ENCODE data around the gene PSG1. TPM values are rescaled to one million over a fixed set of nuclear protein-coding genes. Genes with fewer than 3 reads are reported as not detected.
"Not testable (repeated sequence)": the region's sequence is repeated elsewhere in the genome, so short reads cannot be mapped to it uniquely, and the experiment has no call there.

Gene PSG1
- total RNA-seq, result not detected

GRCh38 chr19:42879613-42880012 lies at the start of gene PSG1:
Gene PSG1 (minus strand): TSS chr19:42879713. CDS start chr19:42879581, 132 bp downstream.
- POLR2A ChIA-PET, result no interaction called here
- no peaks in the 10 kb centered on the region for H3K9me3 Mint-ChIP-seq

GRCh38 chr19:42928896-42929295 lies 49.4 kb upstream of the PSG1 start:
- ATAC-seq (ENCODE audit: low read depth), result no peak
- Mint-ChIP-seq H3K4me1 (no peaks in the 10 kb centered on the region), H3K27me3 (peaks cover 6% of the 10 kb centered on the region), H3K27ac (no peak overlapping the region), H3K36me3 (no peaks in the 10 kb centered on the region), H3K4me3 (no peak overlapping the region), H3K9me3 (no peaks in the 10 kb centered on the region)
- POLR2A ChIA-PET, result no interaction called here
- DNase-seq, result no peak

More at GRCh38 chr19:42879613-42880012, at the start of gene PSG1:
- peaks cover 2% of the 10 kb centered on the region for H3K4me1 Mint-ChIP-seq
- ATAC-seq (ENCODE audit: low read depth), result no peak
- no peaks in the 10 kb centered on the region for H3K36me3 Mint-ChIP-seq
- no peak within 1 kb of the TSS for H3K27ac Mint-ChIP-seq
- no peak within 1 kb of the TSS for H3K4me3 Mint-ChIP-seq
- no peak for DNase-seq
- H3K27me3 Mint-ChIP-seq, result peaks cover 5% of the 10 kb centered on the region

DNA sequence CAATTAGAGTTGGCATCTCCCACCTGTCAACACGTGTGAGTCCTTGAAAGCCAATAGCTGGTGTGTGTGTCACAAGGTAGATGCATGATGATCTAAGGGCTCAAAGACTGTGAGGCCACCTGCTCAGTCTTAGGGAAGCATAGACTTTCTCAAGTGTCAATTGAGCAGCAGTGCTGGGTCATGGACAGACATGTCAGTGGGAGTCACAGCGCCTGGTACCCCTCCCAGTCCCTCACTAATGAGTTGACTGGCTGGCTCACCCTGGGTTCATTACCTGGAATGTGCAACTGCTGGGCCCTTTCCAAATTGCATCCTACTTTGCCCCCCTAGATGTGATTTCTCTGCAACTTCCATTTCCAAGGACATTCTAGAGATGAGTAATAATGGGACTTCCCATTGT lies 47.3 kb upstream of the PSG1 start:
- Mint-ChIP-seq H3K27ac (no peak overlapping the region), H3K4me1 (no peaks in the 10 kb centered on the region), H3K9me3 (no peaks in the 10 kb centered on the region), H3K36me3 (no peaks in the 10 kb centered on the region), H3K27me3 (peaks cover 6% of the 10 kb centered on the region), H3K4me3 (no peak overlapping the region)
- DNase-seq (no peak), ATAC-seq (ENCODE audit: low read depth) (no peak)
- POLR2A ChIA-PET, result no interaction called here

DNA sequence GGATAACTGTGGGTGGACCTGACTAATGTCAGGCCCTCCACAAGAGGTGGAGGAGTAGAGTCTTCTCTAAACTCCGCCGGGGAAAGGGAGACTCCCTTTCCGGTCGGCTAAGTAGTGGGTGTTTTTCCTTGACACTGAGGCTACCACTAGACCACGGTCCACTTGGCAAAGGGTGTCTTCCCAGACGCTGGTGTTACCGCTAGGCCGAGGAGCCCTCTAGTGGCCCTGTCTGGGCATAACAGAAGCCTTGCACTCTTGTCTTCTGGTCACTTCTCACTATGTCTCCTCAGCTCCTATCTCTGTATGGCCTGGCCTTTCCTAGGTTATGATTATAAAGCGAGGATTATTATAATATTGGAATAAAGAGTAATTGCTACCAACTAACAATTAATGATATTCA lies 43.6 kb upstream of the PSG1 start:
- DNase-seq; H3K36me3 Mint-ChIP-seq; POLR2A ChIA-PET; H3K27me3 Mint-ChIP-seq; H3K27ac Mint-ChIP-seq; ATAC-seq (ENCODE audit: low read depth); H3K9me3 Mint-ChIP-seq; H3K4me3 Mint-ChIP-seq; H3K4me1 Mint-ChIP-seq: not testable (repeated sequence)

DNA sequence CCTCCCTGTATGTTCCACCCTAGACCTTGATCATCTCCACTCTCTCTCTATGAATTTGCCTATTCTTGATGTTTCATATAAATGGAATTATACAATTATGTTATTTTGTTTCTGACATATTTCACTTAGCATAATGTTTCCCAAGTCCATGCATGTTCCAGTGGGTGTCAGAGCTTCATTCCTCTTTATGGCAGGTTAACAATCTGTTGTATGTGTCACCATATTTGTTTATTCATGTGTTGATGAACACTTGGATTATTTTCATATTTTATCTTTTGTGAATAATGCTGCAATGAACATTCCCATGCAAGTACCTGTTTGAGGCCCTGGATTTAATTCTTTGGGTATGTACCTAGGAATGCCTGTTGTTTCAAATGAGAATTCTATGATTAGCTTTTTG lies 41.5 kb upstream of the PSG1 start:
- H3K27me3 Mint-ChIP-seq; H3K4me3 Mint-ChIP-seq; H3K36me3 Mint-ChIP-seq; DNase-seq; H3K4me1 Mint-ChIP-seq; H3K27ac Mint-ChIP-seq; ATAC-seq (ENCODE audit: low read depth); POLR2A ChIA-PET; H3K9me3 Mint-ChIP-seq: not testable (repeated sequence)

- POLR2A ChIA-PET, result no interaction called here
- no peaks in the 10 kb centered on the region for H3K9me3 Mint-ChIP-seq
- ATAC-seq (ENCODE audit: low read depth) (no peak), DNase-seq (no peak)
- H3K4me1 Mint-ChIP-seq, result no peaks in the 10 kb centered on the region
- H3K36me3 Mint-ChIP-seq, result no peaks in the 10 kb centered on the region
- H3K27me3 Mint-ChIP-seq, result peaks cover 3% of the 10 kb centered on the region
- H3K27ac Mint-ChIP-seq, result no peak overlapping the region
- H3K4me3 Mint-ChIP-seq, result no peak overlapping the region
Measured at GRCh38 chr19:42919757-42920079, 40.2 kb upstream of the PSG1 start.

DNA sequence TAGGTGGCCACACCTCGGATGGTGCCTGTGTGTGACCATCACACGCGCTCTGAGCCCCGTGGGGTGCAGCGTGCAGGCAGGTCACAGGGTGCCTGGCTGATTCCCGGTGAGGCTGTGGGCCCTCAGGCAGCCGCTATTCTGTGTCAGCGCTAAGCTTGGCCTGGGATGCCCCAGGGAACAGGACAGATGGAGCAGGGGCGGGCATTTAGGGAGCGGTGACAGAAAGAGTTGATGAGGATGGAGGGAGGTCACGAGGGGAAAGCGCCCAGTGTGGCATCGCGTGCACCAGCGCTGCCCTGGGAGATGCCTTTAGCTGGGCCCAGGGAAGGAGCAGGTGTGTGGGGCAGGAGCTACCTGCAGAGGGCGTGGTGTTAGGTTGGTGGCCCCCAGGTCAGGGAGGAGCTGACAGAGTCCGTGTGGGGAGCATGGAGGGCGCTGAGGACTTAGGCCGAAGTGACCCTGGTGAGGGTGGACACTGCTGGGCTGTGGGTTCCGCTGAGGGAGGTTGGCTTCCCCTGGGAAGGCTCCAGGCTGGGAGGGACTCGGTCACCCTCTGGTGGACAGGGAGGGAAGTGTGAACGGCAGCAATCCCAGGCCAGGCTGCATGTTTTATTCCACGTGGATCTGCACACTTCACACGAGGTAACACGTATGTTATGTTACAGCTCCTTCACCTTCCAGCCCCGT lies 39.7 kb upstream of the PSG1 start:
- H3K27me3 Mint-ChIP-seq; H3K9me3 Mint-ChIP-seq; H3K27ac Mint-ChIP-seq; H3K4me1 Mint-ChIP-seq; DNase-seq; H3K36me3 Mint-ChIP-seq; POLR2A ChIA-PET; ATAC-seq (ENCODE audit: low read depth); H3K4me3 Mint-ChIP-seq: not testable (repeated sequence)

DNA sequence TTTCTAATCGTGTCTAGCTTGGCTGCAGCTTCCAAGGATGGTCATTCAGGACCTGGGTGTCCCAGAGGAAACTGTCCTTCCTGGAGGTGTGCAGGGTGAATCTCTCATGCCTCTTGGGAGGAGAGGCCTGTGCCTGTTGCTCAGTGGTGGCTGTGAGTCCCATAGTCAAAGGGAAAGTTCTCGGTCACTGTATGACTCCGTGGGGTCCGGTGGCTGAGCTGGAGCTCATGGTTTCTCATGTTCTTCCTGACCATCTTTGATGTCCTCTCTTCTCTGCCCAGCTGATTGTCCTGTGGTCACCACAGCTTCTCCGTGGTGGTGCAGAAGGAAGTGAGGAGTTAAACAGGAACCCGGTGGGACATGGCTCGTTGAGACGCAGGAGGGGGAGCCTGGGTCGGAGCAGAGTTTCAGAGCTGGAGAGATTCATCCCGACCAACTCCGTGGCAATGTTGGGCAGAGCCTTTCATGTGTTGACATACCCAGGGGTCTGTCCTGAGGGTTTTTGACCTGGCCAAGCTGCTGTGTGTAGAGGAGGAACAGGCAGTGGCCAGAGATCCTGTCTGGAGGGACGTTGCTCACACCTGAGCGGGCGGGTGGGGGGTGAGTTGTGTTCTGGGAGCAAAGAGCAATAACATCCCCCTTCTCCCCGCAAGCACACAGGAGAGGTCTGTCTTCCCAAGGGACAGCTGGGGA lies 39.0 kb upstream of the PSG1 start:
- H3K9me3 Mint-ChIP-seq; DNase-seq; POLR2A ChIA-PET; ATAC-seq (ENCODE audit: low read depth); H3K4me3 Mint-ChIP-seq; H3K4me1 Mint-ChIP-seq; H3K36me3 Mint-ChIP-seq; H3K27me3 Mint-ChIP-seq; H3K27ac Mint-ChIP-seq: not testable (repeated sequence)

GRCh38 chr19:42917634-42918033 lies 38.1 kb upstream of the PSG1 start, which contains the start of gene PSG6:
Gene PSG6 (minus strand): TSS chr19:42917894. CDS start chr19:42917792, 102 bp downstream.
- not testable (repeated sequence) for H3K27me3 Mint-ChIP-seq

GRCh38 chr19:42916931-42917330 lies 37.4 kb upstream of the PSG1 start:
- H3K9me3 Mint-ChIP-seq; POLR2A ChIA-PET; ATAC-seq (ENCODE audit: low read depth); H3K4me3 Mint-ChIP-seq; H3K36me3 Mint-ChIP-seq; H3K27ac Mint-ChIP-seq; DNase-seq; H3K4me1 Mint-ChIP-seq; H3K27me3 Mint-ChIP-seq: not testable (repeated sequence)

More at GRCh38 chr19:42917634-42918033, 38.1 kb upstream of the PSG1 start, which contains the start of gene PSG6:
- H3K36me3 Mint-ChIP-seq; DNase-seq; H3K4me1 Mint-ChIP-seq; H3K9me3 Mint-ChIP-seq; H3K27ac Mint-ChIP-seq; ATAC-seq (ENCODE audit: low read depth); POLR2A ChIA-PET; H3K4me3 Mint-ChIP-seq: not testable (repeated sequence)

DNA sequence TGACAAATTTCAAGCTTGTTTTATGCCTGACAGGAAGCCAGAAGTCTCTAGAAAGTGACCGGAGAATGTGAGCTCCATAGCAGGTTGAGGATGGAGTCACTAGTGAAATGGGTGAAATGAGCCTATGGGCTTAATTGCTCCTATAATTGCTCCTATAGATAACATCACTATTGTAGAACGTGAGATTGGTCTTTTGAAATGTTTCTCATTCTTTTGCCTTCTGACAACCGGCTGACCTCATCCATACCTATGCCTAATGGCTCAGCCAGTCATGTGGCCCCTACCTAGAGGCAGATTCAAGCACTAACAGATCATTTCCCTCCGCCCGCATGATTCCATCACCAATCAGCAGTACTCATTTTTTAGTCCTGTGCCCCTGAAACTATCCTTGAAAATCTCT lies 34.0 kb upstream of the PSG1 start:
- H3K27ac Mint-ChIP-seq, H3K9me3 Mint-ChIP-seq, POLR2A ChIA-PET: not testable (repeated sequence)

DNA sequence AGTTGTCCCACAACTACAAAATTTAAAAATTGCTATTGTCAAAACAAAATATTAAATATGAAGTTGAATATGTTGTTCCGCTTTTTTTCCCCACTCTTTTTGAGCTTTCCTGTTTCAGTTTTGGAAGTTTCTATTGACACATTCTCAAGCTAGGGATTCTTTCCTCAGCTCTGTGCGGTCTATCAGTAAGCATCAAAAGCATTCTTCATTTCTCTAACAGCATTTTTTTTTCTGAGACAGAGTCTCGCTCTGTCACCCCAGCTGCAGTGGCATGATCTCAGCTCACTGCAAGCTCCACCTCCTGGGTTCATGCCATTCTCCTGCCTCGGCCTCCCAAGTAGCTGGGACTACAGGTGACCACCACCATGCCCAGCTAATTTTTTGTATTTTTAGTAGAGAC lies 33.4 kb upstream of the PSG1 start:
- H3K4me3 Mint-ChIP-seq; DNase-seq; H3K27me3 Mint-ChIP-seq; H3K36me3 Mint-ChIP-seq; H3K9me3 Mint-ChIP-seq; ATAC-seq (ENCODE audit: low read depth); H3K4me1 Mint-ChIP-seq; H3K27ac Mint-ChIP-seq; POLR2A ChIA-PET: not testable (repeated sequence)

More for the DNA sequence above, 34.0 kb upstream of the PSG1 start:
- not testable (repeated sequence) for ATAC-seq (ENCODE audit: low read depth); DNase-seq; H3K36me3 Mint-ChIP-seq; H3K4me1 Mint-ChIP-seq; H3K27me3 Mint-ChIP-seq; H3K4me3 Mint-ChIP-seq

- POLR2A ChIA-PET; ATAC-seq (ENCODE audit: low read depth); H3K27me3 Mint-ChIP-seq; H3K4me1 Mint-ChIP-seq; H3K9me3 Mint-ChIP-seq; H3K4me3 Mint-ChIP-seq; DNase-seq; H3K36me3 Mint-ChIP-seq; H3K27ac Mint-ChIP-seq: not testable (repeated sequence)
Measured at GRCh38 chr19:42911731-42912130, 32.2 kb upstream of the PSG1 start.

GRCh38 chr19:42906162-42906561 lies 26.6 kb upstream of the PSG1 start:
- H3K36me3 Mint-ChIP-seq; DNase-seq; H3K9me3 Mint-ChIP-seq; H3K4me3 Mint-ChIP-seq; H3K27ac Mint-ChIP-seq; ATAC-seq (ENCODE audit: low read depth); H3K4me1 Mint-ChIP-seq; POLR2A ChIA-PET: not testable (repeated sequence)
- peaks cover 14% of the 10 kb centered on the region for H3K27me3 Mint-ChIP-seq

All from activated naive CD8-positive, alpha-beta T cell treated with anti-CD3 and anti-CD28 coated beads, Interleukin-2, amount 10 ng/mL, durations not matched to agents 7 days and 5 days (primary cell).